GM21528 (cell line): Measurements from ENCODE around the gene JMJD8.

ENCODE experiments used
- ATAC-seq: cut with Tn5 transposase; IDR thresholded peaks from one replicate; pipeline ENCODE4 v1.9.1; 2021; ENCODE audit warnings: mild to moderate bottlenecking, moderate library complexity; ENCODE audit not compliant: unreplicated experiment, low FRiP score

The JMJD8 gene

GRCh38 chr16:678209-678857 lies 5.8 kb downstream of the JMJD8 start:
- ATAC-seq: no peak

GRCh38 chr16:677316-678190 lies 6.6 kb downstream of the JMJD8 start:
- ATAC-seq: no peak

- ATAC-seq: no peak
Observed at GRCh38 chr16:676913-677312, 7.2 kb downstream of the JMJD8 start.

GRCh38 chr16:676565-676902 lies 7.6 kb downstream of the JMJD8 start:
- ATAC-seq: no peak

- ATAC-seq: no peak
Observed at GRCh38 chr16:675884-676564, 8.1 kb downstream of the JMJD8 start.

GRCh38 chr16:674968-675883 lies 8.9 kb downstream of the JMJD8 start, which contains the start of gene RHBDL1:
TSS of gene RHBDL1 (plus strand) at chr16:675671. CDS start at chr16:675791, 120 bp downstream.
- ATAC-seq: no peak

- no peak for ATAC-seq
Observed at GRCh38 chr16:674214-674881, 9.8 kb downstream of the JMJD8 start.

GRCh38 chr16:673399-673991 lies 10.6 kb downstream of the JMJD8 start:
- ATAC-seq: no peak

GRCh38 chr16:672851-673250 lies 11.3 kb downstream of the JMJD8 start:
- no peak for ATAC-seq

- no peak for ATAC-seq
Observed at GRCh38 chr16:672371-672770, 11.8 kb downstream of the JMJD8 start.

- ATAC-seq: no peak
Observed at GRCh38 chr16:671353-672131, 12.6 kb downstream of the JMJD8 start.

GRCh38 chr16:670485-671352 lies 13.4 kb downstream of the JMJD8 start:
- no peak for ATAC-seq

GRCh38 chr16:669666-670065 lies 14.5 kb downstream of the JMJD8 start:
- no peak for ATAC-seq

- no peak for ATAC-seq
Observed at GRCh38 chr16:668519-669171, 15.5 kb downstream of the JMJD8 start.

GRCh38 chr16:667780-668518 lies 16.2 kb downstream of the JMJD8 start, which contains the start of gene RHOT2:
TSS of gene RHOT2 (plus strand) at chr16:668132. CDS start at chr16:668200, 68 bp downstream.
- peak; percentile 65 for ATAC-seq

- ATAC-seq: no peak
Observed at GRCh38 chr16:667113-667779, 16.9 kb downstream of the JMJD8 start.
